Measurements from ENCODE around the gene RECK.
"Not testable (repeated sequence)": the region's sequence is repeated elsewhere in the genome, so short reads cannot be mapped to it uniquely, and the experiment has no call there.

RECK gene

DNA sequence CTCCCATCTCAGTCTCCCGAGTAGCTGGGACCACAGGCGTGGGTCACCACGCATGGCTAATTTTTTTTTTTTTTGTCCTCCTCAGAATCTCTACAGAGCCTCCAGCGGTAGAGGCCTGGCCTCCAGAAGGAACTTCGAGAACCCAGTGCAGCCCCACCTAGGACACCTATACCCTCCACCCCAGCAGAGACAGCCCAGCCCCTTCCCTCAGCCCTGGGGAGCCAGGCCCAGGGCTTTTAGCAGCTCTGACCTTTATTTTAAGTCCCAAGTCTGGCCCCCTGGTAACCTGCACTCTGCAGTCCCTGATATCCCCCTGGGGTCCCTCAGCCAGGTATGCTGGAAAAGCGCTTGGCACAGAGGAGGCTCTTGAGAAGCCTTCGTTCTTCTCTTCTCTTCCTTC is 105.0 kb downstream of the RECK start:
- DNase-seq, result no peak

DNA sequence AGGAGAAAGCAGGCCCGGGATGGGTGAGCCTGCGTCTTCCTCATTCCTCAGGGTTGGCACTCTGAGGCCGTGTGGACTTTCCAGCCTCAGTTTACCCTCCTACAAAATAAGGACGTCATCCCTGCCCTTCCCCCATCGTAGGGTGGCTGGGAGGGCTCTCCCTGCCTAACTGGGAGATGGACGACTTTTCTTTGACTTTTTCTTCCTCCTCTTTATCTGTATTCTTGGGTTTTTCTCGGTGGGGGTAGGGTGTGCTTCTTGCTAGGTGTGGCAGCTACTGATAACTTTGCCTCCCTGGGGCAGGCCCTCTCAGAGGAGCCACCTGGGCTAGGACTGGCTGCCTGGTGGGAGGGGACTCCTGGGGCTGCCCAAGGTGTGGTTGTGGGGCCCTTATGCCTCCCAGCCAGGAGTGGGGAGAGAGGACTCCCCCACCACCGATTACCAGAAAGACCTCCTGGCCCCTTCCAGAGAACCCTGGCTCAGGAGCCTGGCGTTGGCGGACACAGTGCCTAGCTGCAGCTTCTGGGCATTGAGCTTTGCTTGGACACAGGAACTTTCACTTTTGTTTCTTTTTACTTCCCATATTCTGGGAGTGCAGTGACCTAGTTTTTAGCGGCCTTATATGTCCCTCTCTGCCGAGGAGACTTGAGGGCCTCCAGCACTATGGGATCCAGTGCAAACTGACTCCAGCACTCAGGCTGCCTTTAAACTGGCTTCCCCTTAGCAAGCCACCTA is 106.0 kb downstream of the RECK start:
- peak; percentile 65 to 71 for DNase-seq

DNA sequence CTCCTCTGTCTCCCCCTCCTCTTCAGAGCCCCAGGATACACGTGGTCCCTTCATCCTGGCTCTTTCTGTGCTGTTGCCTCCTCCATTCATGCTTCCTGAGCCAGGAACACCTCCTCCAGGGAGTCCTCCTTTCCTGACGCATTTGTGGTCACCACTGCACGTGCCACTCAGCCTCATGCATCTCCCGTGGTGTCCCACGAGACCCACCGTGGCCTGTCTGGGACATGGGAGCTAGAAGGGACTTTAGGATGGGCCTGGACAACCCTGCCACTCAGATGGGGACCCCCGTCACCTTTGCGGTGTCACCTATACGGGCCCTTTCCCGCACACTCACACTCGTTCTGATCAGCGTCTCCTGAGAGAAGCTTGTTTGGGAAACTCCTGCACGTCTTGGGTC is 106.5 kb downstream of the RECK start:
- DNase-seq, result peak in 1 of 2 donors; percentile 31

DNA sequence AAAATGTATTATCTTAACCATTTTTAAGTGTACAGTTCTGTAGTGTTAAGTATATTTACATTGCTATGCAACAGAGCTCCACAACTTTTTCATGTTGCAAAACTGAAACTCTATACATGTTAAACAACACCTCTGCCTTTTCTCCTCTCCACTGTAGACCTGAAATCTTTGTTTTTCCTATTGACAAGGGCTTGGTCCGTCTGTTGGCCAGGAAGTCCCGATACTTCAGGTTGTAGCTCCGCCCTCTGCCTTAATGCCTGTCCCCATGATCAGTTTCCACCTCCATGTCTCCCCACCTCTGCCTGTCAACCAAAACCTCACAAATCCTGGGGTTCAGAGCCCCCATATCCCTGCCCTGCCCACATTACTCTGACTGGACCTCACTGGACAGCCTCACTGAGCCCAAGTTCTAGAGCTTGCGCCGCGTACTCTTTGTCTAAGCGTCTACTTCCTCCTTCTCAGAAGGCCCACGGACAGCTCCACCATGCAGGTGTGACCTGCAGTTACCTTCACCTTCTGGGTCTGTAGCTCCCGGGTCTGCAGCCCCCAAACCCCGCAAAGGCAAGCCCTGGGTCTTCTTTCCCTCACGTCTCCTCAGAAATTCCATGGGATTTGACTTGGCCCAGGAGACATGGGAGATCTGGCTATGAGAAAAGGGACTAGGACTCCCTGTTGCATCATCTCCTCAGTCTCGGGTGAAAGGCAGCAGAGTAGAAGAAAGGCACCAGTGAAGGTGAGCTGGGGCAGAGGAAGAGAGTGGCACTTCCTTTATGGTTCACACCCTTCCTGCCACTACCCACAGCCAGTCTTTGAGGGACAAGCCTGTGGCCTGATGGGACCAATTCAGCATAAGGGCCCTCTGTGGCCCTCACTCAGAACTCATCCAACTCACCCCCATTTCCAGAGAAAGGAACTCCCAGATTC is 107.9 kb downstream of the RECK start:
- no peak for DNase-seq

DNA sequence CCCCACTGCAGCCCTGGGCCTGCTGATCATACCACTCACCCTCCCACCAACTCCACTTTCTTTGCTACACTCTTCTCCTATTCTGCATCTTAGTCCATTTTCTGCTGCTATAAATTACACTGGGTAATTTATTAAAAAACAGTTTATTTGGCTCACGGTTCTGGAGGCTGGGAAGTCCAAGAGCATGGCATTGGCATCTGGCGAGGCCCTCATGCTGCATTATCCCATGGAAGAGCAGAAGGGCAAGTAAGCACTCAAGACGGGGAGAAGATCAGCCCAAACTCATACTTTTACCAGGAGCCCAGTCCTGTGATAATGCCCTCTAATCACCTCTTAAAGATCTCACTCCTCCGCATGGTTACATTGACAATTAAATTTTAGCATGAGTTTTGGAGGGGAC is 109.3 kb downstream of the RECK start:
- DNase-seq, result no peak

DNA sequence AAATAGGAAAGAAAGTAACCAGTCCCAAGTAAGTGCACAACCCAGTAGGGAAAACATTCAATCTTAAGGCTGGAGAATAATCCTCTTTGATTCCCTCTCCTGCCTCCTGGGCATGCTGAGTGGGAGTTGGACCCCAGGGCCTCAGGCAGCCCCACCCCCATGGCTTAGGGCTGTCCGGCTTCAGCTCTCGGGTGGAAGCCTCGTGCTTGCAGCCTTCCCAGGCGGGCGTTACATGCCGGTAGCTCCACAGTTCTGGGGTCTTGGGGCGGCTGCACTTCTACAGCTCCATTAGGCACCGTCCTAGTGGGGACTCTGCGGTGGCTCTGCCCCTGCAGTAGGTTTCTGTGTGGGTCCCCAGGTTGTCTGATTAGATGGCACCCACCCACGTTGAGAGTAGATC is 109.9 kb downstream of the RECK start:
- DNase-seq, result no peak

DNA sequence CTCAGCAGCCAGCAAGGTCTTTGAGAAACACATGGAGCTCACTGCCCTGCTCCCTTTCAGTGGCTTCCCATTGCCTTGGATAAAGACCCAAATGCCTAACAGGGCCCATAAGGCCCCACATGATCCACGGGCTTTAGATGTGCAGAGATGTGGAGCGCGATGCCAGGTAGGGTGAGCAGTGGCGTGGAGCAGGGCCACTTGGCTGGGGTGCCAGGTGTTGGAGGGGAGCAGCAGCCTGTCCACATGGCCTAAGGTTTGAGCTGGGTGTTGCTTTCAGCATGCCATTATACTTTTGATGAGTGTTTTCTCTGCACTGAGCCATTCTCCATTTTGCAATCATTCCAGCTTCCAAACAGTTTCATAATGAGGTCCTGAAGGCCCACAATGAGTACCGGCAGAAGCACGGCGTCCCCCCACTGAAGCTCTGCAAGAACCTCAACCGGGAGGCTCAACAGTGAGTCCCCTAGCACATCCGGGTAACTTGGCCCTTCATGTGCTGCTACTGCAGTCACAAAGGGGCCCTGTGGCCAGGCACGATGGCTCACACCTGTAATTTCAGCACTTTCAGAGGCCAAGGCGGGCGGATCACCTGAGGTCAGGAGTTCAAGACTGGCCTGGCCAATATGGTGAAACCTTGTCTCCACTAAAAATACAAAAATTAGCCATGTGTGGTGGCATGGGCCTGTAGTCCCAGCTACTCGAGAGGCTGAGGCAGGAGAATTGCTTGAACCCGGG is 110.9 kb downstream of the RECK start:
- no peak for DNase-seq

DNA sequence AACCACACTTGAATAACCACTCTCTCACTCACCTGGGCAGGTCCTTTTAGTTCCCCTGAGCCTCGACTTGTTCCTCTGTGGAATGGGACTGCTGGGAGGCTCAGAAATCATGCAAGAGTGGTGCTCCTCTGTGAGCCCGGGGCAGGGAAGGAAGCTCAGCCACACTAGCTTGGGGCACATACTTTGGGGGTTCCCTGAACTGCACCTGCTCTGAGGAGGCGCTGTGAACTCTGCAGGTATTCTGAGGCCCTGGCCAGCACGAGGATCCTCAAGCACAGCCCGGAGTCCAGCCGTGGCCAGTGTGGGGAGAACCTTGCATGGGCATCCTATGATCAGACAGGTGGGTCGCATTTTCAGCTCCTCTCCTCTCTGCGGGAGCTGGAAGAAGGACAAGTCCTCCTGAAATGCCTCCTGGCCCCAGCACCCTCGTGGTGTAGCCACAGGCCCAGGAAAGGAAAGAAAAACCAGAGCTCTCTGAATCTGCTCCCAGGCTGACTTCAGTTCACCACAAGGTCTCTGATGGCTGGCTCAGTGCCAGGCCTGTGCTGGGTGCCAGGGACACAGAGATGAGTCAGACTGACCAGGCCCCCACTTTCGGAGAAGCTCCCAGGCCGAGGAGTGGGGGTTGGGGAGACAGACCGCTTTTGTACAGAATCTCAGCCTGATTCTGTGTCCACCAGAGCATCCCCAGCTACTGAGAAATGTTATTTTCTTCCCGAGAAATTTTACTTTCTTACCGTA is 111.8 kb downstream of the RECK start:
- peak; percentile 87 to 88 for DNase-seq

DNA sequence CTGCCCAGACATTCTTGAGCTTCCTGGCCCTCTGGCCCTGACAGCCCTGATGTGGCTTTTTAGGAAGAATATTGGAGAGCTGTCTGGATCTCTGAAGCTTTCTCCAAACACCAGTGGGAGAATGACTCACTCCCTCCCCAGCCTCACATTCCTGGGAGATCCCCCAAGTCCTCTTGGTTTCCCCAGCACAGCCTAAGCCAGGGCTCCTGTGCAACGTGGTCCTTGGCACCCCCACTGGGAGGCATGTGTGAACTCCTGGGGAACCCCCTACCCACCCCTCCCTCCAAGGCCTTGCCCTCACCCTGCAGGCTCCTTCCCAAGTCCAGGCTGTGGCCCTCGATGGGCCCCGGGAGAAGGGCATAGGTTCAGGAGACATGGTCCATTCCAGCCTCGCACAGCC is 112.5 kb downstream of the RECK start:
- no peak for DNase-seq

DNA sequence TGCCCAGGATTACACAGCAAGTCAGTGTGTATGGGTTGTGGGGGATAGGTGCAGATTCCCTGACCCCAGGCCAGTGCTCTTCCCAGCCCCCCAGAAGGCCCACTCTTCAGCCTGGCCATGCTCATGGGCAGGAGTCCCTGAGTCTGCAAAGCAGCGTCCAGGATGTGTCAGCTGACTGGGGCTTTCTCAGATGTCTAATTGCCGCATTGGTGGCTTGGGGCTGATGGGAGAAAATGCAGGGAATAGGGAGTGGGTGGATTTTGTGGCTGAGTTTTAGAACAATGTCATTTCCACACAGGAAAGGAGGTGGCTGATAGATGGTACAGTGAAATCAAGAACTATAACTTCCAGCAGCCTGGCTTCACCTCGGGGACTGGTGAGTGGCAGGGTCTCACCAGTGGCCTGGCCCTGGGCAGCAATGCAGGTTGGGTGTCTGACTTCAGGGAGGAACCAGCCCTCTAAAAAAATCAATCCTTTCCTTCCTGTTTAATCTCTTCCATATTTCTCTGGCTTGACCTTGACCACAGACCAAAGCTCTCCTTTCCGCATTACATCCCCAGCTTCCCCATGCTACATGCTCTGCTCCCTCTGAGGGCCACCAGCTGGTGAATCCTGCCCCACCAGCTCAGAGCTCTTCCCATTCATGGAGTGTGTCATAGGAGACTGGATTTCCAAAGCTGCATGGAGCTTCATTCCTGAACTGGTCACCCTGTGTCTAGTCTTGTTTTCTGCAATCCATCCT is 114.0 kb downstream of the RECK start:
- DNase-seq, result peak; percentile 70 to 82

DNA sequence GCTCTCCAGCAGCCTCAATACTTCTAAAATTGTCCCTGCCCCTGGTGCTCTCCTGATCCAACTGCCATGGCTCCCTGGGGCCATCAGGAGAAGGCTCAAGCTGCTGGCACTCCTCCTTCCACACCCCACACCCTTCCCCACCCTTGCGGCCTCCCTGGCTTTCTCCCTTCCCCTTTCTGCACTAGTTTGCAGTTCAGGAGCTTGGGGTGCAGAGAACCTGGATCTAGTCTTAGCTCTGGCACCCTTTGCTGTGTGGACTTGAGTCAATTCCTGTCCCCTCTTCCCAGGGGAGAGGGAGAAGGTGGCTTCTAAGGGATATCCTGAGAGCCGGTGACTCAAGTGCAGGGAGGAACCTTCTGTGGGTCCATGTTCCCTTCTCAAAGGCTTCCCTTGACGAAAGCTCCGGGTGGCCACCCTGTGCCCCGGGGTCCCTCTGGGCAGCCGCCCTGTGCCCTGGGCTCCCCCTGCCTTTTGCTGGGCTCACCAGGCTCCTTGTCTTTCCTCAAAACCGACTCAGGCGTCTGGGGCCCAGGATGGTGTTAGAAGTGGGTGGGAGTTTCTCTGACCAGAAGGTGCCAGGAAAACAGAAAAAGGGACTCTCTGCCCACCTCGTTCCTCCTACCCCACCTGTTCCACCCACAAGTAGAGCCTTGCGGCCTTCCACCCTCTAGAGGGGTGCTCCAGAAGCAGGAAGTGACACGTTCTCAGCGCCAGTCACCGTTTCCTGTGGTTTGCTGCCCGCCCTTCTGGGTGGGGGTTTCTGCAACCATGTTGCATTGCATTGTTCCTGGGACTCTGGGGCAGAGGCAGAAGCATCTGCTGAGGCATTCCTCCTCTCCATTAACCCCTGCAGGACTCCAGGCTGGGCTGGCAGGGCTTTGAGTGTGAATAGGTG is 114.8 kb downstream of the RECK start:
- DNase-seq, result peak; percentile 89 to 93

DNA sequence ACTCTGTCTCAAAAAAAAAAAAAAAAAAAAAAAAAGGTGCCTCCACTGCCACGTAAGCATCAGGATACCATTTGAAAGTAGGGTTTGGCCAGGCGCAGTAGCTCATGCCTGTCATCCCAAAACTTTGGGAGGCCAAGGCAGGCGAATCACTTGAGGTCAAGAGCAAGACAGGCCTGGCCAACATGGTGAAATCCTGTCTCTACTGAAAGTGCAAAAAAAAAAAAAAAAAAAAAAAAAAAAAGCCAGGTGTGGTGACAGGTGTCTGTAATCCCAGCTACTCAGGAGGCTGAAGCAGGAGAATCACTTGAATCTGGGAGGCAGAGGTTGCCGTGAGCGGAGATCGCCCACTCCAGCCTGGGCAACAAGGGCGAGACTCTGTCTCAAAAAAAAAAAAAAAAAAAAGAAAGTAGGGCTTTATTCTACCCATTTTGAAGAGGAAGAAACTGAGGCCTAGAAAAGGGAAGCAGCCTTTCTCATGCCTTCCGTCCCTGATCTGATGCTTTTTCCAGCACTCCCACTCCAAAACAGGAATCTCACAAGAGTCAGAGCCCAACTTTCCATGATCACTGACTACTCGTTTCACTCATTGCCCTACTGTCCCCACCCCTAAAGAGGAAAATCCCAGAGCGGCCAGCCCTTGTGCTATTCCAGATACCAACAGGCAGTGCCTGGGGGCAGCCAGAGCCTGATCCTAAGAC is 116.2 kb downstream of the RECK start:
- no peak for DNase-seq

DNA sequence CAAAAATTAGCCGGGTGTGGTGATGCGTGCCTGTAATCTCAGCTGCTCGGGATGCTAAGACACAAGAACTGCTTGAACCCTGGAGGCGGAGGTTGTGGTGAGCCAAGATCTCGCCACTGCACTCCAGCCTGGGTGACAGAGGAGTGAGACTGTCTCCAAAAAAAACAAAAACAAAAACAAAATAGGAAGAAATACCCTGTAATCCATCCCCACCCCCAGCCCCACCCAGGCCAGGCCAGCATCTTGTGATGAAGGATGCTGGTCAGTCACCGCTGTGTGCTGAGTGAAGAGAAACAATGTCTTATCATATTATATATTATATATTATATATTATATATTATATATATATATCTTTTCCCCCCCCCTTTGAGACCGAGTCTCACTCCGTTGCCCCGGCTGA is 117.0 kb downstream of the RECK start:
- peak; percentile 43 to 56 for DNase-seq

DNA sequence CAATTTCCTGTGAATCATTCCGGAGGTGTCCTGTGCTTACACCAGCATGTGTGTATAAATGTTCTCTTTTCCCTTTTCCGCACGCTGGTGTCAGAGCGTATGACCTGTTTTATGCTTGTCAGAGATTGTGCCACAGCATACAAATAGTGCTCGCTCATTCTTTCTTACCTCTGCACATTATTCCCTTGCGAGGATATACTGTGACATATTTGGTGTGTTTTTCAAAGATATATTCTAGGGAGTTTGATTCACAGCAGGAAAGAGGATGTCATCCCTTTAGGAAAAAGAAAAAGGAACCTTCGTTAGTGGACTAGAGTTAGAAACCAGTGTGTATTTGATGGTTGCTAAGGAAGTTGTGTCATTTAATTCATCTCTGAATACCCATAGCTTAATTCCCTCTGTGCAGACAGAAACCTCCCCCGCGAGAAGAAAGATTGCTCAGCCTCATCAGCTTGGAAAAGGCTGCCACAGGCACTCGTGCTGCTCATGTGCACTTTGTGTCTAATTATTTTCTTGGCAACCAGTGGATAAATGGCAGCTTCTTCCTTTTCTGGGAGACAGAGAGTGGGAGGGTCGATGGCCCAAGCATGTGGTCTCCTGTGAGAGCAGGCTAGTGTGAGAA is 117.7 kb downstream of the RECK start:
- peak; percentile 98 for DNase-seq

DNA sequence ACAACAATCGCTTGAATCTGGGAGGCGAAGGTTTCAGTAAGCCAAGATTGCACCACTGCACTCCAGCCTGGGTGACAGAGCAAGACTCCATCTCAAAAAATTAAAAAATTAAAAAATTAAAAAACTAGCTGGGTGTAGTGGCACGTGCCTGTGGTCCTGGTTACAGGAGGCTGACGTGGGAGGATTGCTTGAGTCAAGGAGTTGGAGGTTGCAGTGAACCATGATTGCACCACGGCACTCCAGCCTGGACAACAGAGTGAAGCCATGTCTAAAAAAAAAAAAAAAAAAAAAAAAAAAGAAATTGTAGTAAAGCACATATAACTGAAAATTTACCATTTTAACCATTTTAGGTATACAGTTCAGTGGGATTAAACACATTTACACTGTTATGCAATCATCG is 119.4 kb downstream of the RECK start:
- peak; percentile 54 to 63 for DNase-seq

DNA sequence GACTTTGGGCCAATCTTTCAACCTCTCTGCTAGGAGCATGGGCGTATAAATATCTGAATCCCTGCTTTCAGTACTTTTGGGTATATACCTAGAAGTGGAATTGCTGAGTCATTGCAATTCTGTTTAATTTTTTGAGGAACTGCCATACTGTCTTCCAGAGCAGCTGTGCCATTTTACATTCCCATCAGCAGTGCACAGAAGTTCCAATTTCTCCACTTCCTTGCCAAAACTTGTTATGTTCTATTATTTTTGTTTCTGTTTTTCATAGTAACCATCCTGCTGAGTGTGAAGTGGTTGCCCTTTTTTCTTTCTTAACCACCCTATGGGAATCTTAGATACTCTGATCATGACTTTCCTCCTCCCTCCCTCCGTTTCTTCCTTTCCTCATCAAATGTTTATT is 121.4 kb downstream of the RECK start:
- DNase-seq, result peak; percentile 35 to 67

DNA sequence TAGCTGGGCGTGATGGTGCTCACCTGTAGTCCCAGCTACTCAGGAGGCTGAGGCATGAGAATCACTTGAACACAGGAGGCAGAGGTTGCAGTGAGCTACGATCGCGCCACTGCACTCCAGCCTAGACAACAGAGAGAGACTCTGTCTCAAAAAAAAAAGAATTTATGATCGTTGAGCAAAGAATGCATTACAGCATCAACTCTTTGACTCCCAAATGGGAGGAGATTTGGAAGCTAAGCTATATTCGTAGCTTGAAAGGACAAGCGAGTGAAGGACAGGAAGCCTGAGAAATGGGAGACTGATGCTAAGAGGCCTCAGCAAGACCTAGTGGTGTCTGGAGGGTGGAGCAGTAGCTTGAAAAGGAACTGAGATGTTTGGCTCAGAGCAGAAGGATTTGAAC is 122.2 kb downstream of the RECK start:
- DNase-seq, result no peak

DNA sequence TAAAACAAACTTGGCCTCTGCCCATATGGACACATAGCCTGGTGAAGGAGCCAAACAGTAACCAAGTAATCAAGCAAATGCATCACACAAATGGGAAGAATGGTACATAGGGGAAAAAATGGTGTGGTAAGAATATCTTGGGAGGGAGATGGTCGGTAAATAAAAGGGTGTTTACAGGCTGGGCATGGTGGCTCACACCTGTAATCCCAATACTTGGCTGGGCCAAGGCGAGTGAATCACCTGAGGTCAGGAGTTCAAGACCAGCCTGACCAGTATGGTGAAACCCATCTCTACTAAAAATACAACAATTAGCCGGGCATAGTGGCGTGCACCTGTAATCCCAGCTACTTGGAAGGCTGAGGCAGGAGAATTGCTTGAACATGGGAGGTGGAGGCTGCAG is 122.8 kb downstream of the RECK start:
- DNase-seq, result not testable (repeated sequence)

DNA sequence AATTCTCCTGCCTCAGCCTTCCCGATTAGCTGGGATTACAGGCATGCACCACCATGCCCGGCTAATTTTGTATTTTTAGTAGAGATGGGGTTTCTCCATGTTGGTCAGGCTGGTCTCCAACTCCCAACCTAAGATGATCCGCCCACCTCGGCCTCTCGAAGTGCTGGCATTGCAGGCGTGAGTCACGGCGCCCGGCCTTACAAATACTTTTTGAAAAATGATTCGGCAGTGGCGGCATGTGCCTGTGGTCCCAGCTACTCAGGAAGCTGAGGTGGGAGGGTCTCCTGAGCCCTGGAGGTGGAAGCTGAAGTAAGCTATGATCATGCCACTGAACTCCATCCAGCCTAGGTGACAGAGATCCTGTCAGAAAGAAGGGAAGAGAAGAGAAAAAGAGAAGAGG is 123.4 kb downstream of the RECK start:
- DNase-seq, result not testable (repeated sequence)

DNA sequence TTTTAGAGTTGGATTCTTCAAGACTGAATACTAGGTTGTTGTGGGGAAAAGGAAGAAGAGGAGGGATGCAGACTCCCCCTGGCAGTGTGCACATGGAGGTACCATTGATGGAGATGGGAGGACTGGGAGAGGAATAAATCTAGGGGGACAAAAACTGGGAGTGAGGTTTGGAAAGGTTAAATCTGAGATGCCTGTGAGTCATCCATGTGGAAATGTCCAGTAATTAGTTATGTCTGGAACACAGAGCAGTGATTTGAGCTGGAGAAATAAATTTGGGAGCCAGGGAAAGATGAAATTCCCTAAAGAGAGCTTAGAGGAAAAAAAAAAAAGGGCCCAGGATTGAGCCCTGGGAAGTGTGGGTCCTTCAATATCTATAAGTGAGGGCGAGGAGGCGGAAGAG is 124.5 kb downstream of the RECK start:
- DNase-seq, result no peak

Data from inflammatory macrophage (primary cell).